NCI-H1417 treated with DMSO at 0.1 percent for 48 hours (cell line): ENCODE data around the gene CSF3R.
"Not testable (repeated sequence)": the region's sequence is repeated elsewhere in the genome, so short reads cannot be mapped to it uniquely, and the experiment has no call there.

Experiments
- DNase-seq: peaks from one replicate; lab custom pipeline; 2025; lab: John Stamatoyannopoulos, UW

Gene CSF3R

DNA sequence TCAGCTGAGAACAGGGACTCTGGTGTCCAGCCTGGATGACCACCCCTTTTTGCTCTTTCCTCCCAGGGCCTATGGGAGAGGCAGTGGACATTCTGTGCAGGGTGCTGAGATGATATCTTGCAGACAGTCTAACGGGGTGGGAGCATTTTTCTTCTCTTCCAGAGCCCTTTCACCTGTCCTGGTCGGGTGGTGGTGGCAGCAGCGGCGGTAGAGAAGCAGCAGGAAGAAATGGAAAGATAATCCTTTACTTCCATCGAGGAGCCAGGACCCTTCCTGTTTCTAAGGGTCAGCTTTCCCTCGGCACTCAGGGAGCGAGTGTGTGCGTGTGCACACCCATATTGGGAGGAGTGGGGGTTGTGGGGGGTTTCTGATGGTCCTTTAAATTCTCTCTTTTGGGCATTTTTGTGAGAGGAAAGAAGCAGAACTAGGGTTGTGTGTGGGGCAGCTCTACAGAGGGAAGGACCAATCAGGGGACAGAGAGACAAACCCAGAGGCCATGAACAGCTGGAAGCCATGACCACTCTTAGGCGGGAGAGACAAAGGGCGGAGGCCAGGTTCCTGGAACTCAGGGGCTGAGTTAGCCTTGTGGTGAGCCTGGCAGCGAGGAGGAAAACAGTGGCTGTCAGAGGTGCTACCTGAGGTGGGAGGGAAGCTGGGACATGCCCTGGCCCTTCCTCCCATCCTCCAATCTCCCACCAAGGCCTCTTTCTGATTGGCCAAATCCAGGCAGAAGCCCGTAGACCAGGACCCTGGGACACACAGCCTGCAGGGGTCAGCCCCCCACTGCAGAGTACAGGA, 31.2 kb upstream of the CSF3R start:
- DNase-seq: no peak

DNA sequence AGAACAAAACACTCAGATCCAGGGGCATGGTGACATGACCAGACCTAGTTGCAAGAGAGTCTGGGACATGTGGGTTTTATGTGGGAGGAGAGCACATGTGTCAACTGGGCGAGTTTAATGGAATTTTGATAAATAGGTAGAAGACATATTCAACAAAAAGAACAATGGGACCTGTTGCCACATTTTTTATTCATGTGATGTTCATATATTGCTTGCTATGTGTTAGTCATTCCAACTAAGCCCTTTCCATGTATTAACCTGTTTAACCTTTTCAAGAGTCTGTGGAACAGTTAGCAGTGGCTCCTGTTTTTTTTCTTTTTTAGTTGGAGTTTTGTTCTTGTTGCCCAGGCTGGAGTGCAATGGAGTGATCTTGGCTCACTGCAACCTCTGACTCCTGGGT, 30.1 kb upstream of the CSF3R start:
- DNase-seq: no peak

DNA sequence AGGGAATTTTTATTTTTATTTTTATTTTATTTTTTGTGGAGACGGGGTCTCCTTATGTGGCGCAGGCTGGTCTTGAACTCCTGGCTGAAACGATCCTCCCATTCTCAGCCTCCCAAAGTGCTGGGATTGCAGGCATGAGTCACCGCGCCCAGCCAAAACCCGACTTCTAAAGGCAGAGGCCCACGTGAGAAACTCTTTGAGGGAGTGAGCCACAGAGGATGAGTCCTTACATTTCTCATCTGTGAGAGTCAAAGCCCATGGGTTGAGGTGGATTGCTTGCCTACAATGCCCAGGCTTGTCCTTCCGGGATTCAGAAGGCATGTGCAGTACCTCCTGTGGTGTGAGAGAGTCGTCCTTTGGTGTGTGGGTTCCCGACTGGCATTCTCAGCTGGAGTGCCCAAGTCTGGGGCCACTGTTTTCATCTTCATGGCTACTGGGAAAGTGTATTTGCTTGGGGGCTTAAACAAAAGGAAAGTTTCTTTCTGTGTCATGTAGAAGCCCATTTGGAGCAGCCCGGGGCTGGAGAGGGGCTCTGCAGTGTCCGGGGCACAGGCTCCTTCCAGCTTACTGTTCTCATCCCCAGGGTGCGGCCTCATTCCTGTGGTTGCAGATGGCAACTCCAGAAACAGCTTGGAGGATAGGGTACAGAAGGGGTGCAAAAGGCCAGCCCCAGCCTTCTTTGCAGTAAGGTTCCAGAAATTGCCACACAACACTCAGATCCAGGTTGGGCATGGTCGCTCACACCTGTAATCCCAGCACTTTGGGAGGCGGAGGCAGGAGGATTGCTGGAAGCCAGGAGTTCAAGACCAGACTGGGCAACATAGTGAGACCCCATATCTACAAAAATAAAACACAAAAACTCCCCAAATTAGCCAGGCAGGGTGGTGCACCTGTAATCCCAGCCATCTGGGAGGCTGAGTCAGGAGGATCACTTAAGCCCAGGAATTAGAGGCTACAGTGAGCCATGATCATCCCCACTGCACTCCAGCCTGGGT, 29.4 kb upstream of the CSF3R start:
- DNase-seq: no peak

DNA sequence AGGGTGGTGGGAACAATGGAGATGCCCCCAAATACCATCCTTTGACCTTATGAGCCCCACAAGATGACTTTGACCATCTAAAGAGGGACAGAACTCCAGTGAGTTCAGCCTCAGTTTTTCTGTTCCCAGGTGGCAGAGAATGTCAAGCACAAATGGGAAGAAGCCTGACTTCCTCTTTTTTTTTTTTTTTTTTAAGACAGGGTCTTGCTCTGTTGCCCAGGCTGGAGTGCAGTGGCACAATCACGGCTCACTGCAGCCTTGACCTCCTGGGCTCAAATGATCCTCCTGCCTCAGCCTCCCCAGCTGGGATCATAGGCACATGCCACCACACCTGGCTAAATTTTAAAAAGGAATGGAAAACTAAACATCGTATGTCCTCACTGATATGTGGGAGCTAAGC, 28.5 kb upstream of the CSF3R start:
- not testable (repeated sequence) for DNase-seq

DNA sequence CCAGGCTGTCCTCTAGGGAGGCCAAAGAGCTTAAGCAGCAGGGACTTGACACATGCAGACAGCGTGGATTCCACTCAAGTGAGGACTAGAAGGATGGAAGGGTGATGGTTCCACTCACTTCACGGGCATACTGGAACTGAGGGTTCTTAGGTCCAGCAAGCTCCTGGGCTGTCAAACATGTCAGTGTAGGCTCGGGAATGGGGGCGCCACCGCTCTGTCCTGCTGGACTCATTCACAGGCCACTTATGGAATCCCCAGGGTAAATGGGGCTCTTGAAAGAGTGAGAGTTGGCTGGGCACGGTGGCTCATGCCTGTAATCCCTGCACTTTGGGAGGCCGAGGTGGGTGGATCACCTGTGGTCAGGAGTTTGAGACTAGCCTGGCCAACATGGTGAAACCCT, 27.7 kb upstream of the CSF3R start:
- no peak for DNase-seq

DNA sequence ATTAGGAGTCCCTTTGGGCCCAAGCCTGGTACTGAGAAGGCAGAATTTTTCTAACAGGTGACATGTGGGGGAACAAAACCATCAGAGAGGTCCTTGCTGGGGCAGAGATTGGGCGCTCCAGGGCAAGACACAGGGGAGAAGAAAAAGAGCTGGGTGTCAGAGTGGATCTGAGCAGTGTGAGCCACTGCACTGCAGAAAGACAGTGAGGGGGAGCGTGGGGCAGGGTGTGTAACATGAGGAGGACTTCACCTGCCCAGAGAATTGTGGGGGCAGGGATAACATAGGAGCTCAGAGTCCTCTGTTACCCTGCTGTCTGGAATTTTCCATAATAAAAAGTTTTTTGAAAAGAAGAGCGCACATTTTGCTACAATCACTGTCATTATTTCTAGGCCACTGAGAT, 25.5 kb upstream of the CSF3R start:
- DNase-seq: no peak

DNA sequence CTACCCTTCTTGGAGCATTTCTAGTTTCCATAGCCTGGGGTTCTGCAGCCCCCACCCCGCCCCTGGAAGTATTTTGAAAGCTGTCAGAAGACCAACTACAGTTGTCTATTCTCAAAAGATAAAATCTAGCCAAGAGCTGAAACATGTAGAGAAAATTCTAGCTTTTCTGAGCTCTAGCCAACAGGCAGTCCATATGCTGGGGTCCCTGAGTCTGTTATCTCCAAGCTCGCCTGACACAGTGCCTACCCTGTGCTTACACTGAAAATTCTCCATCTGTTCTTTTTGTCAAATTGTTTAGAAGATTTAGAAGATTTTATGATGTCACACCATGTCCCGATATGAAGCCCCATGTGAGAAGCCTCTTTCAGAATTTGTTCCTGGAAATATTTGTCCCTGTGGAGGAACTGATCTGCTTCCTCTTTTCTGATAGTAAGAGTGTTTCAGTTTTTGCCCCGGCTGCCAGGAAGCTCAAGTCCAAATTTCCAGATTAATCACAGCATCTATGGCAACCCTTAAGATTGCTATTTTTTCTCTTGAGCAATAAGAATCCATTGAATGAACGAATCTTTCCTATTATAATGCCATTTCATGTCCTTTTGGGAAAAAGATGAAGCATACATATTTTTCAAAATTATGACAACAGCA, 23.7 kb upstream of the CSF3R start:
- no peak for DNase-seq

DNA sequence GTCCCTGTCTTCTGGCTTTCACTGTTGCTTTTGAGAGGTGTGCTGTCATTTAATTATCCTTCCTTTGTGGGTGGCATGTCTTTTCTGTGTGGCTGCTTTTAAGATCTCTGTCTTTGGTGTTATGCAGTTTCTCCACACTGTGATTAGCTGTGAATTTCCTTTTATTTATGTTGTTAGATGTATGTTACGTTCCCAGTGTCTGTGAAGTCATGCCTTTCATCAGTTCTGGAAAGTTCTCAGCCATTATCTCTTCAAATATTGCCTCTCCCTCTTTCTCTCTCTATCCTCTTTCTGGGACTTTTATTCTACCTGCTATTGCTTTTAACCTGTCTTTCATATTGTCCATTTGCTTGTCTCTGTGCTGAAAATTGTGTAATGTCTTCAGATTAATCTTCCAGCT, 21.0 kb upstream of the CSF3R start:
- no peak for DNase-seq

DNA sequence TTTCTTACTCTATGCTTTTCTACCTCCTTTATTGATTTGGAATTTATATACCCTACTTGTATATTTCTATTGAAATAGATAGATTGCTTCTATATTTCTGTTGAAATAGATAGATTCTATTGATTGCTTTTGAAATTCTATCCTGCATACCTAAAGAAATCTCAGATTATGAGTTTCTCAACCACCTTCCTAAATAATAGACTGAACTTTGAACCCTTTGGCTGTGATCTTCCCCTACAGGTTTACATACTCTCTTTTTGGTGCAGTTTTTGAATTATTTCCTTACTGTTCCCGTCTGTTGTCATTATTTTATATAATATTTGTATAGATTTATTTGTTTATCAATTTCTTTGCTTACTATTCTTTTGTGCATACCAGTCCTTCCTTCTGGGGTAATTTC, 20.4 kb upstream of the CSF3R start:
- no peak for DNase-seq

DNA sequence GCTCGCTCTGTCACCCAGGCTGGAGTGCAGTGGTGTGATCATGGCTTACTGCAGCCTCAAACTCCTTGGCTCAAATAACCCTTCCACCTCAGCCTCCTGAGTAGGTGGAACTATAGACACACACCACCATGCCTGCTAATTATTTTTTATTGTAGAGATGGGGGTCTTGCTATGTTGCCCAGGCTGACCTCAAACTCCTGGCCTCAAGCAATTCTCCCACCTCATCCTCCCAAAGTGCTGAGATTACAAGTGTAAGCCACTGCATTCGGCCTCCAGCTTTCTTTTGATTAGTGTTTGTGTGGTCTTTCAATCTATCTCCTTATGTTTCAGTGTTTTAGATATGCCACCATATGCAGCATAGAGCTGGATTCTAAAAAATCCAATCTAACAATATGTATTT, 19.9 kb upstream of the CSF3R start:
- DNase-seq: no peak

DNA sequence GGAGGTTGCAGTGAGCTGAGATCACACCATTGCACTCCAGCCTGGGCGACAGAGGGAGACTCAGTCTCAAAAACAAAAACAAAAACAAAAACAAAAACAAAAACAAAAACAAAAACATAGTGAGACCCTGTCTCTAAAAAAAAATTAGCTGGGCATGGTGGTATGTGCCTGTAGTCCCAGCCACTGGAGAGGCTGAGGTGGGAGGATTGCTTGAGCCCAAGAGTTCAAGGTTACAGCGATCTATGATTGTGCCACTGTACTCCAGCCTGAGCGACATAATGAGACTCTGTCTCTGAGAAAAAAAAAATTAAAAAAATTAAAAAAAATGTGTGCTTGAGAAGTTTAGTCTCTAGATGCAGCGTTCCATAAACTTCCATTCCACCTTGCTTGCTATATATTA, 19.2 kb upstream of the CSF3R start:
- not testable (repeated sequence) for DNase-seq

DNA sequence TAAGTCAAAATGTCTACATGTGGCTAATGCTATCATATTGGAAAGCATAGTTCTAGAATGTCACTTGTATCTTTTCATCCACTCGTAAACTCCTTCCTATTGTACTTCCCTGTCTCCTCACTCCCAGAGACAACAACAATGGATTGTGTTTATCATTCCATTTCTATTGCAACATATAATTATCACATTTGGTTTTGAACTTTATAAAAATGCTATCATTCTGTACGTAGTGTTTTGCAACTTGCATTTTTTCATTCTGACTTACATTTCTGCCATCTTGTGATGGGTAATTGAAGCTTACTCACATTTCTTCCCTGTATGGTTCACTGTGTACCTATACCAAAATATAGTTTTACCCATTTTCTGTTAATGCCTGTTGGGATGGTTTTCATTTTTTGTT, 14.5 kb upstream of the CSF3R start:
- DNase-seq: no peak

DNA sequence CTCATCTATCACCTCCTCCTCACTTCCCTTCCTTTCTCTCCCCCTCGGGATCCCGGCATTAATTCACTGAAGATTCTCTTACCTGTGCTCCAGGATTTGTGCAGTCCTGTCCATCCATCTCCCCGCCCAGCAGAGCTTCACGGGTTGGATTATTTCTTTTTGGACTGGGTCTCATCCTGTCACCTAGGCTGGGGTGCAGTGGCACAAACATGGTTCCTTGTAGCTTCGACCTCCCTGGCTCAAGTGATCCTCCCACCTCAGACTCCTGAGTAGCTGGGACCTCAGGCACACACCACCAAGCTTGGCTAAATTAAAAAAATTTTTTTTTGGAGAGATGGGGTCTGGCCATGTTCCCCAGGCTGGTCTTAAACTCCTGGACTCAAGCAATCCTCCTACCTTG, 12.3 kb upstream of the CSF3R start:
- no peak for DNase-seq

DNA sequence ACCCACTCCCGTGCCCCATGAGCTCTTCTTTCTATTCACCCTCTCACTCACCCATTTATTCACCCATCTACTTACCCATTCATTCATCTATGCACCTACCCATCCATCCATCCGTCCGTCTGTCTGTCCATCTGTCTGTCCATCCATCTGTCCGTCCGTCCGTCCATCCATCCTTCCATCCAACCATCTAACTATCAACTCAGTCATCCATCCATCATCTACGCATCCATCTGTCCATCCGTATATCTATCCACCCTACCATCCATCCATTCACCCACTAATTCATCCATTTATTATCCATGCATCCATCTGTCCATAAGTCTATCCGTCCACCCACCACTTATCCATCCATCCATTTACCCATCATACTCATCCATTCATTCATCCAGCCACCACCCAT, 10.8 kb upstream of the CSF3R start:
- DNase-seq: no peak

DNA sequence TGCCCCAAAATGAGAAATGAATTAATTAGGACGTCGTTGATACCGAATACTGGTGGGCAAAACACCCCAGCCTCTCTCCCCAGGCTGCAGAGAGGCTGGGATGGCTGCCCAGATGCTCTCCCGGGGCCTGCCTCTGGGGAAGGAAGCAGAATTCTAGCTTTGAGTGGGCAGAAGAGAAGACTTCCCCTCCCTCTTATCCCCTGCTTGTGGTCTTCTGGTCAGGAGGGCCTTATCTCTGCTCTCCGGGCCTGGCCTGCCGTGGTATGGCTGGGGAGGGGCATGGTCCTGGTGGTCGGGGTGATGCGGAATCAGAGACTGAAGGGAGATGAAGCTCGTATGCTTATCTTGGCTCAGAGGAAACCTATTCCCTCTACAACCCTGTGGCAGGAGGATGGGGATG, 9.8 kb upstream of the CSF3R start:
- DNase-seq: no peak

DNA sequence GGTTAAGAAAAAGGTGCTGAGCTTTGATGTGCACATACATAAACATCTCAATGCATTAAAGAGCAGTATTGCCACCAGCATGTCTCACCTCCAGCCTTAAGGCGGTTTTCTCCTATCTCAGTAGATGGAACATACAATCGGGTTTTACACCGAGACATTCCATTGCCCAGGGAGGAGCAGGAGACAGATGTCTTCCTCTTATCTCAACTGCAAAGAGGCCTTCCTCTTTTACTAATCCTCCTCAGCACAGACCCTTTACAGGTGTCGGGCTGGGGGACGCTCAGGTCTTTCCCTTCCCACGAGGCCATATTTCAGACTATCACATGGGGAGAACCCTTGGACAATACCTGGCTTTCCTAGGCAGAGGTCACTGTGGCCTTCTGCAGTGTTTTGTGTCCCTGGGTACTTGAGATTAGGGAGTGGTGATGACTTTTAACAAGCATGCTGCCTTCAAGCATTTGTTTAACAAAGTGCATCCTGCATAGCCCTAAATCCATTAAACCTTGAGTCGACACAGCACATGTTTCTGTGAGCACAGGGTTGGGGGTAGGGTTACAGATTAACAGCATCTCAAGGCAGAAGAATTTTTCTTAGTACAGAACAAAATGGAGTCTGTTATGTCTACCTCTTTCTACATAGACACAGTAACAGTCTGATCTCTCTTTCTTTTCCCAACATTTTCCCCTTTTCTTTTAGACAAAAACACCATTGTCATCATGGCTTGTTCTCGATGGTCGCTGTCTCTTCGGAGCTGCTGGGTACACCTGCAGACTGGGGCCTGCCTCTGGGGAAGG, 6.7 kb upstream of the CSF3R start:
- DNase-seq: not testable (repeated sequence)

DNA sequence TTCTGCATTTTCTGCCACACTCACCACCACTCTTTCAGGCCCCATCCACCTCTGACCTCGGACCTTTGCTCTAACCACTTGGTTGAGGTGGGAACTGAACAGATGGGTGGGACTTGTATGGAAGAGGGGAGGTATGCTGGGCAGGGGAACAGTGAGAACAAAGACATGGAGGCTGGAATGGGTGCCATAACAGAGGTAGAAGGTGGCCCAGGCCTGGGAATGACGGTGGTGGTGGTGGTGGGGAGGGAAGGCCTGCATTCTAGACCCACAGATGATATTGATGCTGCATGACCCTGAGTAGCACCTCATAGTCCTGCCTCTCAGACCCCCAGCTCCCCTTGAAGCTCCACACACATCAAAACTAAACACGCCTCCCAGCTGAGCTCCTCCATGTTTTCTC, 5.2 kb upstream of the CSF3R start:
- DNase-seq: no peak

DNA sequence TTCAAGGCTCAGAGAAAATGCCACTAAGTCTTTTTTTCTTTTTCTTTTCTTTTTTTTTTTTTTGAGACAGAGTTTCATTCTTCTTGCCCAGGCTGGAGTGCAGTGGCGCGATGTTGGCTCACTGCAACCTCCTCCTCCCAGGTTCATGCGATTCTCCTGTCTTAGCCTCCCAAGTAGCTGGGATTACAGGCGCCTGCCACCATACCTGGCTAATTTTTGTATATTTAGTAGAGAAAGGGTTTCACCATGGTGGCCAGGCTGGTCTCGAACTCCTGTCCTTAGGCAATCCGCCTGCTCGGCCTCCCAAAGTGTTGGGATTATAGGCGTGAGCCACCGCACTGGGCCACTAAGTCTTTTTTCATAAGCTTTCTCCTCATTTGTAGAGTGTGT, 4.6 kb upstream of the CSF3R start:
- not testable (repeated sequence) for DNase-seq

DNA sequence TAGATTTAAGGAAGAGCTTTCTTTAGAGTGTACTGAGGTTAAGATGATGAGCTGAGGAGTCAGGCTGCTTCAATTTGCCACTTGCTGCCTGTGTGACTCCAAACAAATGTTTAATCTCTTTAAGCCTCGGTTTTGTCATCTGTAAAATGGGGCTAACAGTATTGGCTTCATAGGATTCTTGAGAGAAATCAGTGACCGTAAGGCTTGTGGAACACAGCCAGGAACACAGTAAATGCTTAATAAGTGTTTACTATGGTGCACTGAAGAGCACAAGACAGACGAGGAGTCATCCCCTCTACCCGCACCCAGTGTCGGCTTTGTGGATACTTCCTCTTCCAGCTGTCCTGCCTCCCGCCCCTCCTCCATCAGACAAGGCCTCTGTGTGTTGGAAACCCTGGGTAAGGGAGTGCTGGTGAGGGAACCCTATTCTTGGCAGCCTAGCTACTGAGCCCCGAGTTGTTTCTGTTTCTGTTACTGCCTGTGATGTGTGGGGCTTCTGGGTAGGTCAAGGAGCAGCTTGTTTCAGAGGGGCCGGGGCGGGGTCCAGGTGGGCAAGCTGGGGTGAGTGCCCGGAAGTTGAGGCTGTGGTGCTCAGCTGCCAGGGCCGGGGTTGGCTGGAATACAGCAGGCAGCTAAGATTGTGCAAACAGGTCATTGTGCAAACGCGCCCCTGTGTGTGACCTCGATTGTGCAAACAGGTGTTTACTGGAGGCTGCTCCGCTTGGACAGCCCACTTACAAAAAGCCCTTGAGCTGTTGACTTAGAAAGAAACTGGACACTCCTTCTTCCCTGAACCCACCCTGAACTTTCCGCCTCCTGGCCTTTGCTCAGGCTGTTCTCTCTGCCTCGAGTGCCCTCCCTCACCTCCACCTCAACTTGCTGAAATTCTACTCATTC, 4.0 kb upstream of the CSF3R start:
- DNase-seq: no peak

DNA sequence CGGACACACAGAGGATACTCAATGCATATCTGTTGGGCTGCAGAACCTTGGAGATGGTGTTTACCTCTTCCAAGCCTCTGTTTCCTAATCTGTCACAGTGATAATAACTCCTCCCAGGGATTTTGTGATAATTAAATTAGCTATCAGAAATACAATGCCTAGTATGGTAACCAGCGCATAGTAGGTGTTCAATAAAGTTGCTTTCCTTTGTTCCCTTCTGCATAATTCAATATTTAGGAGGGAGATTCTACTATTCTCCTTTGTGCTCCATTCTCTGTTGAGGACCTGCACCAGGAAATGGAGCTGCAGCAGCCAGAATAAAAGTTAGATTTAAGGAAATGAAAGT, 3.4 kb upstream of the CSF3R start:
- no peak for DNase-seq

DNA sequence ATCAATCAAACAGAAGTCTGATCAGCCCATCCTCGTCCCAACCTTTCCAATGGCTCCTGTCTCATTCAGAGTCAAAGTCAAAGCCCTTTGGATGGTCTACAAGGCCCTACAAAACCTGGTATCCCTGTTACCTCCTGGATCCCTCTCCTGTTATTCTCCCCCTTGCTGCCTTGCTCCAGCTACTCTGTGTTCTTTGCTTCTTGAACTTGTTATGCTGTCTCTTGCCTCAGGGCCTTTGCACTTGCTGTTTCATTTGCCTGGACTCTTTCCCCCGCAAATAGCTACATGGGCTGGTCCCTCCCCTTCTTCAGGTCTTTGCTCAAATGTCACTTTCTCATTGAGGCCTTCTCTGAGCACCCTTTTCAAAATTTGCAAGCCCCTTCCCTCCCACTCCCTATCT, 1.4 kb upstream of the CSF3R start:
- no peak for DNase-seq
